OCI-LY7 (cell line): ENCODE data around the gene APLP2. TPM values are rescaled to one million over a fixed set of nuclear protein-coding genes. Genes with fewer than 3 reads are reported as not detected.

ENCODE experiments used
- BruUV-seq: library from RNA; stranded (reverse); fragments of 400-500 nt; replicated peaks from 2 replicates; lab custom pipeline; 2021; lab: Mats Ljungman, UMichigan
- CTCF ChIA-PET: fragments of 300-600 bp; sonication (Branson Sonifier 250); formaldehyde crosslinking; loops from one replicate; lab custom pipeline; 2022; ENCODE audit warnings: antibody characterized with exemption; ENCODE audit not compliant: unreplicated experiment; lab: Charles Lee
- POLR2A ChIA-PET: fragments of 300-600 bp; sonication (Branson Sonifier 250); formaldehyde crosslinking; loops from one replicate; lab custom pipeline; 2022; ENCODE audit warnings: antibody characterized with exemption; lab: Charles Lee
- DNase-seq: peaks from one replicate; pipeline ENCODE4 v3.0.0-alpha.2; 2015; ENCODE audit warnings: low spot score
- H2AFZ ChIP-seq: fragments of 200-600 bp; sonication (generic), shearing (Covaris generic); 2 replicates; pipeline ENCODE4 v1.6.1; 2014; ENCODE audit warnings: mild to moderate bottlenecking, antibody characterized with exemption, low read length, moderate library complexity
- H3K27ac ChIP-seq: fragments of 200-600 bp; sonication (generic); 2 replicates; pipeline ENCODE4 v1.5.1; 2014; ENCODE audit warnings: mixed run types, low read depth, mild to moderate bottlenecking, moderate library complexity, low read length, inconsistent platforms; ENCODE audit not compliant: poor library complexity, severe bottlenecking
- H3K36me3 ChIP-seq: fragments of 200-600 bp; sonication (generic); 2 replicates; pipeline ENCODE4 v1.6.1; 2014; ENCODE audit warnings: mild to moderate bottlenecking, antibody characterized with exemption, low read length, moderate library complexity, mixed read lengths; ENCODE audit not compliant: insufficient read depth
- H3K4me1 ChIP-seq: fragments of 200-600 bp; sonication (generic); 2 replicates; pipeline ENCODE4 v1.5.1; 2014; ENCODE audit warnings: mild to moderate bottlenecking, low read length; ENCODE audit not compliant: insufficient read depth, poor library complexity, severe bottlenecking
- H3K4me2 ChIP-seq: fragments of 200-600 bp; sonication (generic); 2 replicates; pipeline ENCODE4 v1.6.1; 2014; ENCODE audit warnings: mild to moderate bottlenecking, low read length
- H3K4me3 ChIP-seq: fragments of 200-600 bp; sonication (generic); 2 replicates; pipeline ENCODE4 v1.5.1; 2014; ENCODE audit warnings: mild to moderate bottlenecking, low read depth, low read length; ENCODE audit not compliant: poor library complexity, severe bottlenecking
- H3K79me2 ChIP-seq: fragments of 200-600 bp; sonication (generic); 2 replicates; pipeline ENCODE4 v1.6.1; 2016; ENCODE audit warnings: low read depth, mild to moderate bottlenecking, low read length, moderate library complexity, mixed read lengths; ENCODE audit not compliant: insufficient read depth
- H3K9me2 ChIP-seq: fragments of 200-600 bp; sonication (generic); 2 replicates; pipeline ENCODE4 v1.6.1; 2016; ENCODE audit warnings: mild to moderate bottlenecking, low read length, mixed read lengths; ENCODE audit not compliant: insufficient read depth
- H3K9me3 ChIP-seq: fragments of 200-600 bp; sonication (generic); 2 replicates; pipeline ENCODE4 v1.6.1; 2014; ENCODE audit warnings: mild to moderate bottlenecking, mixed run types, low read length, mixed read lengths
- H4K20me1 ChIP-seq: fragments of 200-600 bp; sonication (generic); 2 replicates; pipeline ENCODE4 v1.6.1; 2014; ENCODE audit warnings: mild to moderate bottlenecking, antibody characterized with exemption, low read length, moderate library complexity, mixed read lengths; ENCODE audit not compliant: insufficient read depth
- EZH2phosphoT487 ChIP-seq: fragments of 200-600 bp; sonication (generic); IDR thresholded peaks from 2 replicates; pipeline ENCODE4 v1.6.1; 2018; ENCODE audit warnings: low read depth, borderline replicate concordance, mild to moderate bottlenecking, mixed run types, antibody characterized with exemption, low read length, moderate library complexity, mixed read lengths
- intact Hi-C: fragments of 100-400 bp; cut with micrococcal nuclease; formaldehyde crosslinking; loops from one replicate; pipeline ENCODE4 v1.10.0; 2022; ENCODE audit not compliant: unreplicated experiment
- total RNA-seq, 2 experiments: library from RNA; depleted of rRNA in 1 of 2; stranded (reverse); fragments of >200 nt in 1 of 2; shearing (Covaris generic) in 1 of 2; gene quantifications; 2 replicates each; pipeline ENCODE4 v1.2.3, GENCODE V29; 2014 to 2022
- TF ChIP-seq, protein P1 (sequence below): fragments of 200-600 bp; sonication (generic); conservative IDR thresholded peaks from 2 replicates; pipeline ENCODE4 v1.5.1; 2014; ENCODE audit warnings: mild to moderate bottlenecking, antibody characterized with exemption, low read length, moderate library complexity, mixed read lengths

Gene APLP2
- total RNA-seq, 2 experiments from 2014 or later = 147 to 284 TPM

DNA sequence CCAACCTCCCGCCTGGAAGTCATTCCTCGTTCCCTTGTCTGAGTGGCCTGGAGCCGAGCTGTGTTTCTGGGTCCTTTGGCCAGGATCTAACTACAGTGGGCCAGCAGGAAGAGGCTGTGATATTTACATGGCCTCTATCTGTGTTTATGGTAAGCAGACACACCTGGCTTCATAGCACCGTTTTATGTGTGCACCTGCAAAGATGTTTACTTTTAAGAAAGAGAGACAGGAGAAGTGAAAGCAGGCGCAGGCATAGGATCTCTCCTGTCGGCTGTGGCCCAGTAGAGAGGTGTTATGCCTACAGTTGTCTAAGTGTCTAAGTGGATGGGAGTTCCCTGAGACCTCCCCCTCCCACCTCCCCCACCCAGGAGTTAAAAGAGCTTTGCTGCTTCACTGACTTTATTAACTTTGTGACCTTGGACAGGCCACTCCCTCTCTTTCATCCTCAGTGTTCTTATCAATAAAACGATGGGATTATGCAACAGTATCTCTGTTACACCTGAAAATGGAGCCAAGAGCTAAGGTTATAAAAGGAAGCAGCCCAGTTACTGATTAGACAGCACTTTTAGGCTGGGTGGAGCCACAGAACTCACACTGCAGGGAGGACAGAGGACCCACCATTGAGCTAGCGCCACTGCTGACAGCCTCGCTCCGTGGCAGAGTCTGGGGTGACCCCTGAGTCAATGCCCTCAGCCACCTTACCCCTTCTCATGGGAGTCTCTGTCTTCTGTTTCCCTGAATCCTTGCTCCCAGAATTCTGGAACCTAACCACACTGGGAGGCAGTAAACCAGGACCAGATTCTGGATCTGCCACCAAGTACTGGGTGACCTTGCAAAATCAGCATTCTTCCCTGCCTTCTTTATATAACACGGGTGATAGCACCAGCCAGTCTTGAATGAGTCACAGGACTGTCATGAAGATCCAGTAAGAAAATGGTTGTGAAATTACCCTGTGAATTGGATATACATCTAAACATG is 111.9 kb downstream of the APLP2 start:
- intact Hi-C loops = loop anchor here (1.0 to 5.0 kb wide), 7 partner anchors 15 to 1454 kb away; partner anchors contain the start of gene PRDM10
- H3K4me3 ChIP-seq = peak overlapping the region; percentile 64
- H3K27ac ChIP-seq = peak overlapping the region; percentile 99
- H3K79me2 ChIP-seq = peaks cover 93% of the 10 kb centered on the region
- H2AFZ ChIP-seq = no peak overlapping the region
- no peaks in the 10 kb centered on the region for H3K9me2 ChIP-seq
- H3K4me2 ChIP-seq = peak overlapping the region; percentile 96
- no peaks in the 10 kb centered on the region for H3K9me3 ChIP-seq
- TSS peak; percentile 49 for BruUV-seq
- peaks cover 96% of the 10 kb centered on the region for H3K4me1 ChIP-seq
- CTCF ChIA-PET = interaction anchor here (0.6 to 1.0 kb wide), 4 partner anchors 15 to 1433 kb away, joined by 3 to 5 read pairs (median 4); no protein-coding TSS in a partner anchor
- TF ChIP-seq, protein P1, sequence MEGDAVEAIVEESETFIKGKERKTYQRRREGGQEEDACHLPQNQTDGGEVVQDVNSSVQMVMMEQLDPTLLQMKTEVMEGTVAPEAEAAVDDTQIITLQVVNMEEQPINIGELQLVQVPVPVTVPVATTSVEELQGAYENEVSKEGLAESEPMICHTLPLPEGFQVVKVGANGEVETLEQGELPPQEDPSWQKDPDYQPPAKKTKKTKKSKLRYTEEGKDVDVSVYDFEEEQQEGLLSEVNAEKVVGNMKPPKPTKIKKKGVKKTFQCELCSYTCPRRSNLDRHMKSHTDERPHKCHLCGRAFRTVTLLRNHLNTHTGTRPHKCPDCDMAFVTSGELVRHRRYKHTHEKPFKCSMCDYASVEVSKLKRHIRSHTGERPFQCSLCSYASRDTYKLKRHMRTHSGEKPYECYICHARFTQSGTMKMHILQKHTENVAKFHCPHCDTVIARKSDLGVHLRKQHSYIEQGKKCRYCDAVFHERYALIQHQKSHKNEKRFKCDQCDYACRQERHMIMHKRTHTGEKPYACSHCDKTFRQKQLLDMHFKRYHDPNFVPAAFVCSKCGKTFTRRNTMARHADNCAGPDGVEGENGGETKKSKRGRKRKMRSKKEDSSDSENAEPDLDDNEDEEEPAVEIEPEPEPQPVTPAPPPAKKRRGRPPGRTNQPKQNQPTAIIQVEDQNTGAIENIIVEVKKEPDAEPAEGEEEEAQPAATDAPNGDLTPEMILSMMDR = peak; percentile 35; the same call in 1 of the 2 replicates
- TF ChIP-seq EZH2phosphoT487 = no peak
- no peaks in the 10 kb centered on the region for H4K20me1 ChIP-seq
- peaks cover 39% of the 10 kb centered on the region for H3K36me3 ChIP-seq
- DNase-seq = peak; percentile 98
- POLR2A ChIA-PET = interaction anchor here (0.6 to 5.9 kb wide), 15 partner anchors 9 to 235 kb away, joined by 3 to 74 read pairs (median 5); no protein-coding TSS in a partner anchor

DNA sequence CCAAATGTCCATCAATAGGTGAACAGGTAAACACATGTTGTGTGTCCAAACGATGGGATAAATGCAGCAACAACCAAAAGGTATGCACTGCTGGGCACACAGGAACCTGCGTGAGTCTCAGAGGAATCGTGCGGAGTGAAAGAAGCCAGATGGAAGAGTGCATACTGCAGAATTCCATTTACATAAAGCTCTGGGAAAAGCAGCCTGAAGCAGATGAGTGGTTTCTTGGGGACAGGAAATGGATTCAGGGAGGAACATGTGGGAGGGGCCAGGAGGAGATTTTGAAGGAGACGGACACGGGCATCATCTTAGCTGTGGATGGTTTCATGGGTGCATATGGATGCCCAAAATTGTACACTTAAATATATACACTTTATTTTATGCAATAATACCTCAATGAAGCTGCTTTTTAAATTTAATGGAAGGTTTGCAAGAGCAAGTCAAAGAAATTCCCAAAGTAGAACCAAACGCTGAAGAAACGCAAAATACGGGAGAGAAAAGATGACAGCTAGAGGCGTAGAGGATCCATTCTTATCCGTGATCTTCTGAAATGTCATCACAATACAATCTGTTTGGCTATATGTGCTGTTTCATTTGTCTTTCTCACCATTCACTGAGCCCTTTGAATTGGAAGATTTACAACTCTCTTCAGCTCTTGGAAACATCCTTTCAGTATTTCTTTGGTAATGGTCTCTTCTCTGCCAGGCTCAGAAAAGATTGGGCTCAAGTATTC is 114.3 kb downstream of the APLP2 start:
- H3K79me2 ChIP-seq = peaks cover 93% of the 10 kb centered on the region
- ChIA-PET POLR2A (interaction anchor here (0.6 to 3.7 kb wide), 15 partner anchors 10 to 248 kb away, joined by 3 to 24 read pairs (median 4); partner anchors contain the start of gene PRDM10), CTCF (interaction anchor here (1.0 kb wide), 1 partner anchor 26 kb away, joined by 3 read pairs; no protein-coding TSS in a partner anchor)
- no peak for DNase-seq
- H3K9me3 ChIP-seq = no peaks in the 10 kb centered on the region
- H4K20me1 ChIP-seq = no peaks in the 10 kb centered on the region
- no peak overlapping the region for H3K4me3 ChIP-seq
- BruUV-seq = no TSS peak
- intact Hi-C loops = loop anchor here (5.0 kb wide), 3 partner anchors 37 to 1457 kb away; no protein-coding TSS in a partner anchor
- peaks cover 95% of the 10 kb centered on the region for H3K4me1 ChIP-seq
- H3K4me2 ChIP-seq = no peak overlapping the region
- no peak for TF ChIP-seq EZH2phosphoT487
- TF ChIP-seq, protein P1 = no peak
- no peaks in the 10 kb centered on the region for H3K9me2 ChIP-seq
- H3K36me3 ChIP-seq = peaks cover 49% of the 10 kb centered on the region
- H3K27ac ChIP-seq = peak overlapping the region; percentile 99
- no peak overlapping the region for H2AFZ ChIP-seq
